H1 (cell line): ENCODE results near the gene DDN. TPM values are rescaled to one million over a fixed set of nuclear protein-coding genes. Genes with fewer than 3 reads are reported as not detected.

Experiments used
- CTCF ChIA-PET: fragments of 300-600 bp; sonication (Branson Sonifier 250); formaldehyde crosslinking; loops from one replicate; lab custom pipeline; 2021; ENCODE audit not compliant: partially characterized antibody; lab: Charles Lee
- POLR2A ChIA-PET: fragments of 300-600 bp; sonication (Branson Sonifier 250); formaldehyde crosslinking; loops from one replicate; lab custom pipeline; 2021; ENCODE audit warnings: inconsistent platforms; ENCODE audit not compliant: partially characterized antibody; lab: Charles Lee
- DNase-seq, 2 experiments: peaks; one replicate each; pipeline versions ENCODE4 v3.0.0 to v3.0.0-alpha.2; 2010 to 2022; ENCODE audit warnings: low spot score in 2 of 2, low read depth in 1 of 2, mixed read lengths in 1 of 2
- FAIRE-seq: peaks from 2 replicates; lab custom pipeline; 2011; peaks lifted over from hg19 to GRCh38; lab: Jason Lieb, UNC
- H2AFZ ChIP-seq: 2 replicates; pipeline ENCODE4 v1.8.1; 2012; ENCODE audit warnings: low read length, inconsistent platforms
- H2AK5ac ChIP-seq: 2 replicates; pipeline ENCODE4 v1.6.1; 2013; ENCODE audit warnings: low read depth, low read length
- H2BK120ac ChIP-seq: replicated peaks from 2 replicates; pipeline ENCODE3; 2013; ENCODE audit warnings: low read depth, low read length, inconsistent platforms
- H2BK12ac ChIP-seq: 2 replicates; pipeline ENCODE4 v1.6.1; 2013; ENCODE audit warnings: low read depth, low read length
- H2BK15ac ChIP-seq: 2 replicates; pipeline ENCODE4 v1.6.1; 2013; ENCODE audit warnings: low read length
- H2BK20ac ChIP-seq: 2 replicates; pipeline ENCODE4 v1.6.1; 2013; ENCODE audit warnings: low read length
- H2BK5ac ChIP-seq: 2 replicates; pipeline ENCODE4 v1.6.1; 2013; ENCODE audit warnings: low read depth, low read length
- H3K14ac ChIP-seq: 2 replicates; pipeline ENCODE4 v1.6.1; 2013; ENCODE audit warnings: inconsistent platforms; ENCODE audit not compliant: insufficient read length
- H3K18ac ChIP-seq: 2 replicates; pipeline ENCODE4 v1.6.1; 2013; ENCODE audit warnings: low read length; ENCODE audit errors: extremely low read depth
- H3K23ac ChIP-seq: 2 replicates; pipeline ENCODE4 v1.6.1; 2013; ENCODE audit warnings: inconsistent platforms; ENCODE audit not compliant: insufficient read length
- H3K23me2 ChIP-seq: 2 replicates; pipeline ENCODE4 v1.6.1; 2013; ENCODE audit warnings: low read depth, low read length
- H3K27ac ChIP-seq: 2 replicates; pipeline ENCODE4 v1.6.1; 2011; ENCODE audit warnings: low read depth, low read length, inconsistent platforms
- H3K27me3 ChIP-seq, 4 experiments: replicated peaks in 1 of 4; 1 replicate in 1 of 4; 2 replicates in 3 of 4; pipeline versions ENCODE4 v1.6.1 to v1.8.1; 2011 to 2013; ENCODE audit warnings: low read length in 3 of 4, mild to moderate bottlenecking in 3 of 4, inconsistent platforms in 2 of 4, mixed read lengths in 2 of 4, moderate library complexity in 1 of 4; ENCODE audit not compliant: control insufficient read depth in 3 of 4, insufficient read depth in 3 of 4; ENCODE audit errors: extremely low read depth in 1 of 4
- H3K36me3 ChIP-seq, 4 experiments: 2 replicates each; pipeline versions ENCODE4 v1.6.1 to v1.8.1; 2011 to 2013; ENCODE audit warnings: mild to moderate bottlenecking in 4 of 4, low read length in 3 of 4, moderate library complexity in 2 of 4, control low read depth in 1 of 4, inconsistent platforms in 1 of 4; ENCODE audit not compliant: insufficient read depth in 4 of 4, control insufficient read depth in 2 of 4
- H3K4ac ChIP-seq: replicated peaks from 2 replicates; pipeline ENCODE3; 2013; ENCODE audit warnings: low read length, low read depth, mixed read lengths, inconsistent platforms; ENCODE audit not compliant: insufficient read length
- H3K4me1 ChIP-seq, 4 experiments: replicated peaks in 1 of 4; 1 replicate in 1 of 4; 2 replicates in 3 of 4; pipeline versions ENCODE4 v1.6.1 to v1.8.1; 2011 to 2013; ENCODE audit warnings: low read length in 3 of 4, inconsistent platforms in 2 of 4, mixed read lengths in 1 of 4; ENCODE audit not compliant: insufficient read depth in 4 of 4, control insufficient read depth in 3 of 4
- H3K4me2 ChIP-seq, 2 experiments: 2 replicates each; pipeline versions ENCODE4 v1.6.1 to v1.8.1; 2011 to 2013; ENCODE audit warnings: low read depth in 2 of 2, low read length in 2 of 2, control low read depth in 1 of 2, inconsistent platforms in 1 of 2, mild to moderate bottlenecking in 1 of 2; ENCODE audit not compliant: insufficient read depth in 1 of 2
- H3K4me3 ChIP-seq, 4 experiments: fragments of 200-600, 300-600 bp in 1 of 4; sonication (generic), shearing (Covaris generic), sonication (Bioruptor Twin) in 1 of 4; 2 replicates each; pipeline versions ENCODE4 v1.5.1 to v1.8.1; 2011 to 2016; ENCODE audit warnings: low read length in 4 of 4, low read depth in 3 of 4, control low read depth in 2 of 4, inconsistent platforms in 2 of 4, mild to moderate bottlenecking in 2 of 4, mixed read lengths in 1 of 4, moderate library complexity in 1 of 4; ENCODE audit not compliant: insufficient read depth in 2 of 4; ENCODE audit errors: extremely low read depth in 1 of 4
- H3K56ac ChIP-seq: replicated peaks from 2 replicates; pipeline ENCODE3; 2013; ENCODE audit warnings: low read depth, mild to moderate bottlenecking, mixed read lengths, low read length, inconsistent platforms; ENCODE audit not compliant: insufficient read length
- H3K79me1 ChIP-seq: 2 replicates; pipeline ENCODE4 v1.6.1; 2013; ENCODE audit warnings: low read depth, low read length, control low read depth
- H3K79me2 ChIP-seq, 2 experiments: 2 replicates each; pipeline versions ENCODE4 v1.6.1 to v1.8.1; 2012 to 2013; ENCODE audit warnings: low read length in 2 of 2, mild to moderate bottlenecking in 2 of 2, inconsistent platforms in 1 of 2; ENCODE audit not compliant: insufficient read depth in 2 of 2, control insufficient read depth in 1 of 2
- H3K9ac ChIP-seq, 4 experiments: replicated peaks in 1 of 4; 1 replicate in 1 of 4; 2 replicates in 3 of 4; pipeline versions ENCODE4 v1.6.1 to v1.8.1; 2011 to 2013; ENCODE audit warnings: low read depth in 3 of 4, low read length in 3 of 4, control low read depth in 2 of 4, mild to moderate bottlenecking in 2 of 4, moderate library complexity in 2 of 4, inconsistent platforms in 1 of 4; ENCODE audit errors: extremely low read depth in 1 of 4
- H3K9me3 ChIP-seq, 2 experiments: 2 replicates each; pipeline versions ENCODE4 v1.6.1 to v1.8.1; 2012 to 2013; ENCODE audit warnings: mild to moderate bottlenecking in 2 of 2, moderate library complexity in 2 of 2, control low read depth in 1 of 2, inconsistent platforms in 1 of 2, low read depth in 1 of 2, low read length in 1 of 2, mixed read lengths in 1 of 2; ENCODE audit not compliant: insufficient read depth in 2 of 2
- H4K20me1 ChIP-seq, 2 experiments: replicated peaks in 1 of 2; 2 replicates each; pipeline versions ENCODE3 to v1.8.1; 2011 to 2013; ENCODE audit warnings: inconsistent platforms in 2 of 2, low read length in 2 of 2, mild to moderate bottlenecking in 1 of 2; ENCODE audit not compliant: insufficient read depth in 2 of 2, control insufficient read depth in 1 of 2
- H4K5ac ChIP-seq: 2 replicates; pipeline ENCODE4 v1.6.1; 2013; ENCODE audit warnings: low read length, low read depth, mixed read lengths, inconsistent platforms; ENCODE audit not compliant: insufficient read length
- H4K8ac ChIP-seq: 2 replicates; pipeline ENCODE4 v1.8.0; 2013; ENCODE audit warnings: mild to moderate bottlenecking, moderate library complexity, low read length, inconsistent platforms; ENCODE audit not compliant: insufficient read depth; ENCODE audit errors: extremely low read depth
- H4K91ac ChIP-seq: replicated peaks from 2 replicates; pipeline ENCODE3; 2013; ENCODE audit warnings: low read length, mixed read lengths, inconsistent platforms; ENCODE audit not compliant: insufficient read length
- BCL11A ChIP-seq, 2 experiments: IDR thresholded peaks; one replicate each; pipeline ENCODE4 v1.6.1; 2011; ENCODE audit warnings: low read depth in 2 of 2, low read length in 2 of 2, mild to moderate bottlenecking in 2 of 2
- BRCA1 ChIP-seq: IDR thresholded peaks from 2 replicates; pipeline ENCODE4 v1.6.1; 2012; ENCODE audit warnings: low read depth, low read length, improper control_type of control experiment
- CBX5 ChIP-seq: fragments of 300-800, 300-1000 bp; sonication (generic); IDR thresholded peaks from 2 replicates; pipeline ENCODE4 v1.7.1; 2016; ENCODE audit warnings: antibody characterized with exemption, low read length, low read depth
- CBX8 ChIP-seq: fragments of 300-800, 300-1000 bp; sonication (generic); IDR thresholded peaks from 2 replicates; pipeline ENCODE4 v1.7.1; 2016; ENCODE audit warnings: low read depth, low read length, borderline replicate concordance
- CREB1 ChIP-seq: IDR thresholded peaks from 2 replicates; pipeline ENCODE4 v1.6.1; 2012; ENCODE audit warnings: inconsistent platforms
- EGR1 ChIP-seq: IDR thresholded peaks from 2 replicates; pipeline ENCODE4 v1.6.1; 2011; ENCODE audit warnings: low read depth, low read length, borderline replicate concordance
- EP300 ChIP-seq, 2 experiments: IDR thresholded peaks; 1 replicate in 1 of 2; 2 replicates in 1 of 2; pipeline ENCODE4 v1.6.1; 2011 to 2012; ENCODE audit warnings: low read depth in 2 of 2, low read length in 2 of 2, mild to moderate bottlenecking in 2 of 2, borderline replicate concordance in 1 of 2, inconsistent platforms in 1 of 2, moderate library complexity in 1 of 2
- HDAC6 ChIP-seq: IDR thresholded peaks from one replicate; pipeline ENCODE4 v1.7.1; 2012; ENCODE audit warnings: low read depth, mild to moderate bottlenecking, inconsistent platforms, low read length, moderate library complexity
- NRF1 ChIP-seq: IDR thresholded peaks from 2 replicates; pipeline ENCODE4 v1.6.1; 2011; ENCODE audit warnings: mild to moderate bottlenecking, low read depth, low read length, improper control_type of control experiment
- SP2 ChIP-seq: IDR thresholded peaks from 2 replicates; pipeline ENCODE4 v1.6.1; 2012; ENCODE audit warnings: mild to moderate bottlenecking, low read length, inconsistent platforms
- TAF7 ChIP-seq: optimal IDR thresholded peaks from 2 replicates; pipeline ENCODE3; 2011; ENCODE audit warnings: low read depth, mild to moderate bottlenecking, inconsistent platforms, low read length, moderate library complexity, borderline replicate concordance
- TCF12 ChIP-seq: IDR thresholded peaks from 2 replicates; pipeline ENCODE4 v1.6.1; 2011; ENCODE audit warnings: low read depth, mild to moderate bottlenecking, low read length
- polyA plus RNA-seq, 7 experiments: library from polyadenylated mRNA; depleted of rRNA in 3 of 7; stranded (reverse) in 5 of 7; unstranded in 2 of 7; fragments of >200 nt in 5 of 7; fragments of 200-250 nt in 2 of 7; gene quantifications; 1 replicate in 5 of 7; 2 replicates in 1 of 7; 4 replicates in 1 of 7; pipeline versions ENCODE4 v1.2.1 to v1.2.3, GENCODE V29; 2011 to 2013; ENCODE audit warnings: missing spikeins in 2 of 7, mixed read lengths in 2 of 7
- total RNA-seq: library from RNA; stranded (reverse); fragmentation: NEBNext Ultra II Directional; extraction: Animal tissue kit (Norgen Biotek cat#: 25700); gene quantifications from 2 replicates; pipeline ENCODE4 v1.2.1, GENCODE V29; 2021
- TF ChIP-seq, protein P1 (sequence below): IDR thresholded peaks from 2 replicates; pipeline ENCODE4 v1.6.1; 2012; ENCODE audit warnings: low read length, inconsistent platforms

The DDN gene
- total and polyA plus RNA-seq, 2 of the 8 experiments (the other 6 are each of a cell fraction or from before 2014, with no cell fraction given): 0.14 to 0.30 TPM

DNA sequence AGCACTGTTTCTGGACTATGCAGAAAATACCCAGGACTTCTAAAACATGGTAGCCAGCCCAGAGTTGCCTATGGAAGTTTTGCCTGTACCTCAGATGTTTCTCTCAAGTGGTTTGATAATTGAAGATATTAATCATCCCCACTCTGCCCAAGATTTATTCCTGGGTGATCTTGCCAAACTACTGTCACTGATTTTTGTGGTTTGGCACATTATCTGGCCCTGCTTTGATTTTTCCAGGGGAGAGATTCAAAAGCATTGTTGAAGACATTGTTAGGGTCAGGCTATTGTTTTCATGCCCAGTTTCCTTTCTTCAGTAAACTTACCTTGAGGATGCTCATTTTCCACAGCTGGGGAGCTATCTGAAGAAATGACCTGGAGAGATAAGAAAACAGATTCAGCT lies 13.6 kb upstream of the DDN start:
- H4K5ac ChIP-seq: no peak overlapping the region
- H3K18ac ChIP-seq: no peak overlapping the region

More for the DNA sequence above, 13.6 kb upstream of the DDN start:
- Histone ChIP-seq H2BK120ac (no peak overlapping the region), H4K20me1 (no peaks in the 10 kb centered on the region), H3K9ac (no peak overlapping the region), H2AFZ (no peak overlapping the region), H4K8ac (no peak overlapping the region), H3K14ac (no peak overlapping the region), H3K27ac (no peak overlapping the region), H3K27me3 (no peaks in the 10 kb centered on the region), H3K9me3 (no peaks in the 10 kb centered on the region), H3K4ac (no peak overlapping the region), H2BK5ac (no peak overlapping the region), H3K4me2 (no peak overlapping the region), H3K56ac (no peak overlapping the region), H3K23ac (no peak overlapping the region), H2AK5ac (no peak overlapping the region), H3K4me3 (no peak overlapping the region), H2BK15ac (no peak overlapping the region), H4K91ac (no peak overlapping the region), H3K36me3 (no peaks in the 10 kb centered on the region), H3K4me1 (peaks cover 0 to 2% (median 0%) of the 10 kb centered on the region in 4 experiments; a peak in 1 of 7 replicates), H2BK20ac (no peak overlapping the region), H3K79me2 (no peaks in the 10 kb centered on the region), H3K23me2 (0 out of 2 replicates have a peak, but pooled peaks cover 2% of the 10 kb centered on the region), H2BK12ac (no peak overlapping the region), H3K79me1 (no peaks in the 10 kb centered on the region)
- no peak for TF ChIP-seq BRCA1
- no peak for TF ChIP-seq EP300 (IDR thresholded peaks at IDR 0.05; ENCODE audit: borderline replicate concordance in 1 of 2, low read depth in 2 of 2, low read length in 2 of 2)
- TF ChIP-seq CREB1: no peak
- TF ChIP-seq EGR1: no peak
- no peak for TF ChIP-seq TCF12
- TF ChIP-seq BCL11A (IDR thresholded peaks at IDR 0.05; ENCODE audit: low read depth in 2 of 2, low read length in 2 of 2): no peak
- TF ChIP-seq TAF7: no peak
- TF ChIP-seq CBX8: no peak
- TF ChIP-seq SP2: no peak
- TF ChIP-seq NRF1: no peak
- TF ChIP-seq, protein P1, sequence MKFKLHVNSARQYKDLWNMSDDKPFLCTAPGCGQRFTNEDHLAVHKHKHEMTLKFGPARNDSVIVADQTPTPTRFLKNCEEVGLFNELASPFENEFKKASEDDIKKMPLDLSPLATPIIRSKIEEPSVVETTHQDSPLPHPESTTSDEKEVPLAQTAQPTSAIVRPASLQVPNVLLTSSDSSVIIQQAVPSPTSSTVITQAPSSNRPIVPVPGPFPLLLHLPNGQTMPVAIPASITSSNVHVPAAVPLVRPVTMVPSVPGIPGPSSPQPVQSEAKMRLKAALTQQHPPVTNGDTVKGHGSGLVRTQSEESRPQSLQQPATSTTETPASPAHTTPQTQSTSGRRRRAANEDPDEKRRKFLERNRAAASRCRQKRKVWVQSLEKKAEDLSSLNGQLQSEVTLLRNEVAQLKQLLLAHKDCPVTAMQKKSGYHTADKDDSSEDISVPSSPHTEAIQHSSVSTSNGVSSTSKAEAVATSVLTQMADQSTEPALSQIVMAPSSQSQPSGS: no peak
- TF ChIP-seq CBX5: no peak
- no peak for TF ChIP-seq HDAC6
- FAIRE-seq: no peak
- CTCF ChIA-PET: interaction anchor here (0.6 to 11.5 kb wide), 9 partner anchors 14 to 77 kb away, joined by 3 to 207 read pairs (median 4); partner anchors contain the start of genes DDN and WNT1
- POLR2A ChIA-PET: interaction anchor here (1.3 to 3.0 kb wide), 5 partner anchors 8 to 25 kb away, joined by 3 to 16 read pairs (median 10); no protein-coding TSS in a partner anchor
- DNase-seq: no peak
